GDM1 (cell line): ENCODE measurements around the gene NUDT19.
A peak's percentile ranks its signal among the peaks of the same experiment; 100 is the strongest.
"Not testable (repeated sequence)": the region's sequence is repeated elsewhere in the genome, so short reads cannot be mapped to it uniquely, and the experiment has no call there.

ENCODE experiments used
- DNase-seq: peaks from one replicate; lab custom pipeline; 2025; lab: John Stamatoyannopoulos, UW

NUDT19 gene

DNA sequence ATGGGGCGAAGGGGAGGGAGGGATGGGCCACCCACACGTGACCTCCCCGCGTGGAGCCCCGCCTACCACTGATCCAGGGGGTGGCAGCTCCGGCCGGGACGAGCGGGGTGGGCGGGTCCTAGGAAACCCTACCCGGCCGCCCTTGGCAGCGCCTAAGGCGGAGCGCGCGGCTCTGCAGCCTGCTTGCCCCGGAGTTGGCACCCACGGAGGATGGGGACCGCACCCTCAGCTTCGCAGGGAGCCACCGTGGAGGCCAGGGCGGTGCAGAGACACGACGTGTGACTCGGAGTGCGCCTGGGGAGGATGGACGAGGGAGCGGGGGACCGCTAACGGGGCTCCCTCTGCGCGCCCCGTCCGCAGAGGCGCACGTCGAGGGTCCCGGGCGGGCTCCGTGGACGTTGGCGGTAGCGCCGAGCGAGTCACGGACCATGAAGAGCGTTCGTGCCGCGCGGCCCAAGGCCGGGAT lies 15.9 kb upstream of the NUDT19 start, which contains the start of gene RGS9BP:
TSS of gene RGS9BP (plus strand) at position 129 of the 466 bp plus-strand sequence. CDS start 416 bp downstream, outside the sequence.
- DNase-seq, result peak; percentile 70

- no peak for DNase-seq
These were observed 15.3 kb upstream of the NUDT19 start for GRCh38 chr19:32676186-32676894.

DNA sequence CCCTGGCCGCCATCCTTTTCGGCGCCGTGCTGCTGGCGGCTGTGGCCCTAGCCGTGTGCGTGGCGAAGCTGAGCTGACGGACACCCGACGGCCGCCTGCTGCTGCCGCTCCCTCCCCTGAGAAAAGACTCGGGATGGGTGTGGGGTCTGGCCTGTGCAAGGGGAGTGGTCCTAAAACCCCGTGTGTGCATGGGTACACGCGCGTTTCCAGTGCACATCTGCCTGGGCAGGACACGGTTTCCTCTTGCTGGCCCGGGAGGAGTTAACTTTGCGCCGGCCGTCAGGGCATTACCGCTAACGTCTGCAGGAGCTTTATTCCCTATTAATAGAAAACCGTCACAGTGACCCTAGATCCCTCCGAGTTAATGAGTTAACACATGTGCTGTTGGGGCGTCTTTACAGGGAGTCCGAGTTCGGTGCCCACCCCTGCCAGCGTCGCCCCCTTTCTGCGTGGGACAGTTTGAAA lies 14.7 kb upstream of the NUDT19 start:
- DNase-seq, result no peak

- no peak for DNase-seq
These were observed 14.0 kb upstream of the NUDT19 start for GRCh38 chr19:32677657-32678056.

DNA sequence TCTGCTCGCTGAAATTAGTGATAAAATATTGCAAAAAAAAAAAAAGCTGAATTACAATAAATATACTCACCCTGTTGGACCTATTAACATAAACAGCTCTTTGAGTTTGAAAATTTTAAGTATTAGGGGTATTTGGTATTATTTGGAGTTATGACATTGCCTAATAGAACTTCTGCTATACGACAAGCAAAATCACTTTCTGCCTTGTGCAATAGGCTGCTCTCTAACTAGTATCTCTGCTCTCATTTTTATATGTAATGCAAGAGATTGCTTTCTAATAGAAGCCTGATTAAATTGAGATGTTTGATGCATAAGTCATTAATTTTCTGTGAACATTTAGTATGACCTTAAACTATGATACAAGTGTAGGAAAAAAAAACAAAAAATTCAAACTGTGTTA lies 10.6 kb upstream of the NUDT19 start:
- no peak for DNase-seq

DNA sequence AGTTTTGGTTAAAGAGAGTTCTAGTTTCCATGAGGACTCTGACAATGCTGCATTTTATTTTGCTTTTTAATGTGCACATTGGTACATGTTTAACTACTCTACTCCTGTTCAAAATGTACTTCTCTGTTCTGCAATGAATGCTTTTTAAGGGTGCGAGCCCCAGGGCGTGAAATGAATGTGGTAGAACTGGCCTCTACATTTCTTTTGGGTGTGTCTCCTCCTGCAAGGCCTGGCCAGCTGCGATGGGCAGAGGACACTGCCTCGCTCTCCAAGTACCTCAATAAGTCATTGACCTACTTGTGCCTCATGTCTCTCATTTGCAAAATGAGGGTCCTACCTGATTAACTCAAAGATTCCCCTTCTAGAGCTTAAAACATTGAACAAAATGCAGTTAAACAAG lies 9.3 kb upstream of the NUDT19 start:
- DNase-seq, result no peak

DNA sequence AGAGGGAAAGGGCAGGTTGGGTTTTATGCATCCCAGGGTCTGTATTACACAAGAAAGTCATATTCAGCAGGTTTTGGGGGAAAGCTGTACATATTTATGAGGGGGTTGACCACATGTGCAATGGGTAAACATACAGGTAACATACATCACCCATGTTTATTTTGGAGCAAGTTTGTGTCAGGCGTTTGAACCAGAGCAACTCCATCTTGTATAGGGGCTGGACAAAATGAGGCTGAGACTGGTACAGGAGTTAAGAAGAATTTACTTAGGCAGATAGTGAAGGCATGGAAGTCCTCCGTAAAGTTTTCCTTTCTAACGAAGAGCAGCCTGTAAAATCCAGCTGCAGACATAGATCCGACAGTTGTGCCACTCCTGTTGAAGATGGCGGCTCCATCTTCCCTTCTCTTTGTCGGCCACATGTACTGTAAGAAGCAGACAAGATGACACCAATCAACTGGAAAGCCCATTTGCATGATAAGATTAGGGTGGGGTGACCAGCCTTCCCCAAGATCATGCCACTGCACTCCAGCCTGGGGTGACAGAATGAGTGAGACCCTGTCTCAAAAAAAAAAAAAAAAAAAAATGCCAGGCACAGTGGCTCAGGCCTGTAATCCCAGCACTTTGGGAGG lies 4.7 kb upstream of the NUDT19 start:
- no peak for DNase-seq

GRCh38 chr19:32687681-32688080 lies 3.9 kb upstream of the NUDT19 start:
- DNase-seq, result no peak

DNA sequence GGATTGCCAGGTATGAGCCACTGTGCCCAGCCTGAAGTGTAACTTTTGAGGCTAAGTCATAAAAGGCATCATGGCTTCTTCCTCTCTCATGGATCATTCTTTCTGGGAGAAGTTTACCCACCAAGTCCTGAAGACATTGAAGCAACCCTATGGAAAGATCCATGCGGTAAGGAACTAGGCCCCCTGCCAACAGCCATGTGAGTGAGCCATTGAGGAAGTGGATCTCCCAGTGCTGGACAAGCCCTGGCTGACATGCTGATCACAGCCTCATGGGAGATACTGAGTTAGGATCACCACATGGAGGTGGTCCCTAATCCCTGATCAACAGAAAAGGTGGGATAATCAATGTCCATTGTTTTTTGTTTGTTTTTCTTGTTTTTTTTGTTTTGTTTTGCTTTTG lies 3.3 kb upstream of the NUDT19 start:
- no peak for DNase-seq

DNA sequence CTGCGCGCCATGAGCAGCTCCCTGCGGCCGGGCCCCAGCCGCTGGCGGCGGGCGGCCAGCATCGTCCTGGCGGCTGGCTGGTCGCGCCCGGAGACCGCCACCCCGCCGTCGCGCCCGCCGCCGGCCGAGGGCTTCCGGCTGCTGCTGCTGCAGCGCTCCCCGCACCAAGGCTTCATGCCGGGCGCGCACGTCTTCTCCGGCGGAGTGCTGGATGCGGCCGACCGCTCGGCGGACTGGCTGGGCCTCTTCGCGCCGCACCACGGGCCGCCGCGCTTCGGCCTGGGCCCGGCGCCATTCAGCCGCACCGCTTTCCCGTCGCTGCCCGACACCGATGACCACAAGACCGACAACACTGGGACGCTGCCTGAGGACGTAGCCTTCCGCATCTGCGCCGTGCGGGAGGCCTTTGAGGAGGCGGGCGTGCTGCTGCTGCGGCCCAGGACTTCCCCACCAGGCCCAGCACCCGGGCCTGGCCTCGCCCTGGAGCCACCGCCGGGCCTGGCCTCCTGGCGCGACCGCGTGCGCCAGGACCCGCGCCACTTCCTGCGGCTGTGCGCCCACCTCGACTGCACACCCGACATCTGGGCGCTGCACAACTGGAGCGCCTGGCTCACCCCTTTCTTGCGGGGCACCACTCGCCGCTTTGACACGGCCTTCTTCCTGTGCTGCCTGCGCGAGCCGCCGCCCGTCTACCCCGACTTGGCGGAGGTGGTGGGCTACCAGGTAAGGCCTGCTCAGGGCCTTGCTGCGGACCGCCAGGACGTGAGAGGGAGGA lies 518 bp downstream of the NUDT19 start:
- peak; percentile 57 for DNase-seq

DNA sequence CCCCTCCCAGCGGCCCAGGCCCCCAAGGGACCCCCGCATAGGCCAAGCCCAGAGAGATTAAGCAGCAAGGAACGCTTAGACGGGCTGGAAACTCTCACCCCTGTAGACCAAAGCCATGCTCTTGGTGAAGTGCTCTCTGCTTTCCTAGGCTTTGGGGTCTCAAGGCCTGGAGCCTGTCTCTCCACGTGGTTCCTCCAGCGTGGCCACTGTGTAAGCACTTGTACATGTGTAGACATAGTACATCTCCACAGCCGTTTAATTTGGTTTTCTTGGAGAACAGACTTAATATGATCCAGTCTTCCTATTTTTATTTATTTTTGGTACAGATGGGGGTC lies 1.1 kb downstream of the NUDT19 start:
- DNase-seq, result no peak

DNA sequence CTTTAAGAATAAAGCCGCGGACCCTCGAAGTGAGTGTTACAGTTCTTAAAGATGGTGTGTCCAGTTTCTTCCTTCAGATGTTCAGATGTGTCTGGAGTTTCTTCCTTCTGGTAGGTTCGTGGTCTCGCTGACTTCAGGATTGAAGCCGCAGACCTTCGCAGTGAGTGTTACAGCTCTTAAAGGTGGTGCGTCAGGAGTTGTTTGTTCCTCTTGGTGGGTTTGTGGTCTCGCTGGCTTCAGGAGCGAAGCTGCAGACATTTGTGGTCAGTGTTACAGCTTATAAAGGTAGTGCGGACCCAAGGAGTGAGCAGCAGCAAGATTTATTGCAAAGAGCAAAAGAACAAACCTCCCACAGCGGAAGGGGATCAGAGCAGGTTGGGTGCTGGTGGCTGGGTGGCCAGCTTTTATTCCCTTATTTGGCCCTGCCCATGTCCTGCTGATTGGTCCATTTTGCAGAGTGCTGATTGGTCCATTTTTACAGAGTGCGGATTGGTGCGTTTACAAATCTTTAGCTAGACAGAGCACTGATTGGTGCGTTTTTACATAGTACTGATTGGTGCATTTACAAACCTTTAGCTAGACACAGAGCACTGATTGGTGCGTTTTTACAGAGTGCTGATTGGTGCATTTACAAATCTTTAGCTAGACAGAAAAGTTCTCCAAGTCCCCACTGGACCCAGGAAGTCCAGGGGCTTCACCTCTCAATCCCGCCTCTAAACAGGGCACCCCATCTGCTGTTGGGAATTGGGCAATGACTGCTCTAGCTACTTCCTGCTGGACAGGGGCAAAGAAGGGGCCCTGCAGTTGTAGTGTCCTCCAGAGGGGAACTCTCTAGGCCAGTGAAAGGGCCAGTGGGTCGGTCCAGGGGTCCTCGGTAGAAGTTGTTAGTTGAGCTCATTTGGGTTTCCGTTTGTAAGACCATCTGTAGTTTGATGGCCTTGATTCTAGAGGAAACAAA lies 1.8 kb downstream of the NUDT19 start:
- not testable (repeated sequence) for DNase-seq

GRCh38 chr19:32694316-32694715 lies 2.7 kb downstream of the NUDT19 start:
- not testable (repeated sequence) for DNase-seq

DNA sequence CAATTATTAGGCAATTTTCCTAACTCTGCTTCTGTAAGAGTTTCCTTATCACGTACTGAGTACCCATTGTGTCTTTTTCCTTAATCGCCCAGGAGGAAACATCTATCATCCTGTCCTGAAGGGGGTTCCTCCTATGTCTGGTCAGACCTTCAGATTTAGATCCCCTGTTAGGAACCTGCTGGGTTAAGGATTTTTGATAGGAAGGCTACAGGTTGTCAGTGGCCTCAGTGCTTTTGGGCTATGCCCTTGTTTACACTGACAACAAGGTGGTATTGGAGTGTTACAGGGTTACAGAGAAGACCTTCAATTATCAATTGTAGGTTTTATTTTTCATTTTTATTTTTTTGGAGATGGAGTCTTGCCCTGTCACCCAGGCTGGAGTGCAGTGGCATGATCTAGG lies 3.2 kb downstream of the NUDT19 start:
- DNase-seq, result not testable (repeated sequence)

GRCh38 chr19:32695506-32695905 lies 3.9 kb downstream of the NUDT19 start:
- not testable (repeated sequence) for DNase-seq

GRCh38 chr19:32696771-32697170 lies 5.2 kb downstream of the NUDT19 start:
- not testable (repeated sequence) for DNase-seq

GRCh38 chr19:32700129-32700528 lies 8.5 kb downstream of the NUDT19 start:
- DNase-seq, result not testable (repeated sequence)

GRCh38 chr19:32702010-32702409 lies 10.4 kb downstream of the NUDT19 start:
- no peak for DNase-seq

DNA sequence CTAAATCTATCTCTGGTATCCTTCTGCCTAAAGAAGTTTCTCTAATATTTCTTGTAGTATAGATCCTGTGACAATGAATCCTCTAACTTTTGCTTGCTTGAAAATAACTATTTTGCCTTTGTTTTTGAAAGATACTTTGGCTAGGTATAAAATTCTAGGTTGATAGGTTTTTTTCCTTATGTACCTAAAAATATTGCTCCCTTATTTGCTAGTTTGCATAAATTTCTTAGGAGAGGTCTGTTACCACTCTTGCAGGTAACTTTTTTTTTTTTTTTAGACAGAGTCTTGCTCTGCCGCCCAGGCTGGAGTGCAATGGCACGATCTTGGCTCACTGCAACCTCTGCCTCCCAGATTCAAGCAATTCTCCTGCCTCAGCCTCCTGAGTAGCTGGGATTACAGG lies 12.4 kb downstream of the NUDT19 start:
- not testable (repeated sequence) for DNase-seq

- no peak for DNase-seq
These were observed 16.8 kb downstream of the NUDT19 start for GRCh38 chr19:32708457-32708856.

GRCh38 chr19:32709032-32709431 lies 17.4 kb downstream of the NUDT19 start:
- DNase-seq, result no peak

GRCh38 chr19:32711747-32712146 lies 20.1 kb downstream of the NUDT19 start:
- no peak for DNase-seq
